COLO668 (cell line): Measurements from ENCODE around the gene ZNF432.
"Not testable (repeated sequence)": the region's sequence is repeated elsewhere in the genome, so short reads cannot be mapped to it uniquely, and the experiment has no call there.

Experiments used
- DNase-seq: peaks from one replicate; lab custom pipeline; 2025; ENCODE audit not compliant: unreplicated experiment; lab: John Stamatoyannopoulos, UW

Gene ZNF432

GRCh38 chr19:52048555-52049501 is at the start of gene ZNF432:
ZNF432 (minus strand) TSS chr19:52048838; CDS start chr19:52046868, 1,970 bp downstream.
- peak; percentile 92 for DNase-seq

- not testable (repeated sequence) for DNase-seq
Measured at GRCh38 chr19:52096416-52096815, 47.8 kb upstream of the ZNF432 start.

- peak; percentile 88 for DNase-seq
Measured at GRCh38 chr19:52095172-52096014, 46.8 kb upstream of the ZNF432 start, which contains the start of gene ZNF841. ZNF841 (minus strand) TSS chr19:52095765; CDS start chr19:52084801, 10,964 bp downstream.

GRCh38 chr19:52094526-52095130 is 46.0 kb upstream of the ZNF432 start:
- peak; percentile 13 for DNase-seq

GRCh38 chr19:52086481-52086880 is 37.8 kb upstream of the ZNF432 start:
- no peak for DNase-seq

GRCh38 chr19:52070496-52070895 is 21.9 kb upstream of the ZNF432 start:
- no peak for DNase-seq

- DNase-seq: no peak
Measured at GRCh38 chr19:52069653-52070052, 21.0 kb upstream of the ZNF432 start.

GRCh38 chr19:52066258-52066863 is 17.7 kb upstream of the ZNF432 start:
- no peak for DNase-seq

- no peak for DNase-seq
Measured at GRCh38 chr19:52065399-52065798, 16.8 kb upstream of the ZNF432 start.

GRCh38 chr19:52056480-52056879 is 7.8 kb upstream of the ZNF432 start:
- not testable (repeated sequence) for DNase-seq

GRCh38 chr19:52051736-52052135 is 3.1 kb upstream of the ZNF432 start:
- peak; percentile 8 for DNase-seq

GRCh38 chr19:52039169-52039568 is 9.5 kb downstream of the ZNF432 start:
- DNase-seq: no peak

- DNase-seq: no peak
Measured at GRCh38 chr19:52034051-52034728, 14.4 kb downstream of the ZNF432 start.

- DNase-seq: no peak
Measured at GRCh38 chr19:52028780-52029123, 19.9 kb downstream of the ZNF432 start.

- DNase-seq: peak; percentile 88
Measured at GRCh38 chr19:52028027-52028779, 20.4 kb downstream of the ZNF432 start, which contains the start of gene ZNF614. ZNF614 (minus strand) TSS chr19:52028379; CDS start chr19:52025745, 2,634 bp downstream.

GRCh38 chr19:52026255-52026990 is 22.2 kb downstream of the ZNF432 start:
- DNase-seq: not testable (repeated sequence)

- DNase-seq: not testable (repeated sequence)
Measured at GRCh38 chr19:52024478-52024877, 24.2 kb downstream of the ZNF432 start.

- DNase-seq: no peak
Measured at GRCh38 chr19:52022193-52022592, 26.4 kb downstream of the ZNF432 start.

- DNase-seq: no peak
Measured at GRCh38 chr19:52020506-52020905, 28.1 kb downstream of the ZNF432 start.
